GM23338 (cell line): ENCODE results near the gene KLK12. TPM values are rescaled to one million over a fixed set of nuclear protein-coding genes. Genes with fewer than 3 reads are reported as not detected.

Source experiments
- ATAC-seq: fragments of 200-7000 bp; cut with Tn5 transposase; 3 replicates; pipeline ENCODE4 v1.9.1; 2020
- DNase-seq: peaks from one replicate; pipeline ENCODE4 v3.0.0-alpha.2; 2015; ENCODE audit warnings: low spot score
- H2AFZ ChIP-seq: fragments of 200-600 bp; sonication (generic); 2 replicates; pipeline ENCODE4 v1.8.0; 2016; ENCODE audit warnings: antibody characterized with exemption, mild to moderate bottlenecking, moderate library complexity
- H3F3A ChIP-seq: fragments of 200-600 bp; sonication (generic); replicated peaks from 2 replicates; pipeline ENCODE4 v1.8.0; 2017; ENCODE audit warnings: antibody characterized with exemption, mixed run types, low read depth
- H3K27ac ChIP-seq: fragments of 200-600 bp; sonication (generic); 2 replicates; pipeline ENCODE4 v1.6.1; 2016; ENCODE audit warnings: low read depth
- H3K27me3 ChIP-seq: fragments of 200-600 bp; sonication (generic); 2 replicates; pipeline ENCODE4 v1.8.0; 2016; ENCODE audit warnings: mild to moderate bottlenecking, mixed run types, moderate library complexity; ENCODE audit not compliant: insufficient read depth
- H3K36me3 ChIP-seq: fragments of 200-600 bp; sonication (generic); 2 replicates; pipeline ENCODE4 v1.8.0; 2016; ENCODE audit warnings: mild to moderate bottlenecking; ENCODE audit not compliant: insufficient read depth
- H3K4me1 ChIP-seq: fragments of 200-600 bp; sonication (generic); 2 replicates; pipeline ENCODE4 v1.8.0; 2016; ENCODE audit warnings: mild to moderate bottlenecking, moderate library complexity; ENCODE audit not compliant: insufficient read depth
- H3K4me2 ChIP-seq: fragments of 200-600 bp; sonication (generic); 2 replicates; pipeline ENCODE4 v1.7.1; 2017; ENCODE audit warnings: mixed run types
- H3K4me3 ChIP-seq: fragments of 200-600 bp; sonication (generic); 2 replicates; pipeline ENCODE4 v1.6.1; 2016; ENCODE audit warnings: mixed run types
- H3K79me2 ChIP-seq: fragments of 200-600 bp; sonication (generic); replicated peaks from 2 replicates; pipeline ENCODE4 v1.8.0; 2017; ENCODE audit warnings: mild to moderate bottlenecking; ENCODE audit not compliant: insufficient read depth
- H3K9me2 ChIP-seq: fragments of 200-600 bp; sonication (generic); 2 replicates; pipeline ENCODE4 v1.8.0; 2017; ENCODE audit not compliant: insufficient read depth
- H4K20me1 ChIP-seq: fragments of 200-600 bp; sonication (generic); replicated peaks from 2 replicates; pipeline ENCODE4 v1.8.0; 2017; ENCODE audit warnings: mild to moderate bottlenecking; ENCODE audit not compliant: insufficient read depth
- H3K27ac Mint-ChIP-seq: 2 replicates; pipeline ENCODE4 v1.8.0; 2020; ENCODE audit warnings: inconsistent platforms, mild to moderate bottlenecking, moderate library complexity, mixed read lengths
- H3K27me3 Mint-ChIP-seq: 3 replicates; pipeline ENCODE4 v1.8.0; 2022; ENCODE audit warnings: low read depth, mild to moderate bottlenecking, moderate library complexity, mixed read lengths, inconsistent platforms; ENCODE audit not compliant: insufficient read depth, poor library complexity
- H3K36me3 Mint-ChIP-seq: 3 replicates; pipeline ENCODE4 v1.8.0; 2021; ENCODE audit warnings: low read depth, mild to moderate bottlenecking, inconsistent platforms, moderate library complexity, mixed read lengths
- H3K4me1 Mint-ChIP-seq: 3 replicates; pipeline ENCODE4 v1.8.0; 2020; ENCODE audit warnings: mild to moderate bottlenecking, inconsistent platforms, mixed read lengths
- H3K4me3 Mint-ChIP-seq: 3 replicates; pipeline ENCODE4 v1.8.0; 2021; ENCODE audit warnings: moderate library complexity, mild to moderate bottlenecking, inconsistent platforms, mixed read lengths
- H3K9me3 Mint-ChIP-seq: 3 replicates; pipeline ENCODE4 v1.8.0; 2020; ENCODE audit warnings: moderate library complexity, mild to moderate bottlenecking, inconsistent platforms, mixed read lengths
- CREB1 ChIP-seq: fragments of 250-450 bp; sonication (Bioruptor Pico); IDR thresholded peaks from 2 replicates; pipeline ENCODE4 v1.5.0; 2020; ENCODE audit warnings: low read depth, mild to moderate bottlenecking, moderate library complexity
- ZNF114 ChIP-seq: fragments of 250-450 bp; sonication (Bioruptor Pico); IDR thresholded peaks from 2 replicates; pipeline ENCODE4 v1.5.0; 2020; ENCODE audit warnings: mild to moderate bottlenecking, moderate library complexity
- ZNF331 ChIP-seq: fragments of 250-450 bp; sonication (Bioruptor Pico); IDR thresholded peaks from 2 replicates; pipeline ENCODE4 v1.5.0; 2020; ENCODE audit warnings: low read depth, mild to moderate bottlenecking, moderate library complexity
- polyA plus RNA-seq: library from polyadenylated mRNA; unstranded; fragments of >200 nt; fragmentation: Nextera tagmentation; extraction: Ambion mirVana; gene quantifications from 2 replicates; pipeline ENCODE4 v1.2.1, GENCODE V29; 2016
- total RNA-seq: library from RNA; depleted of rRNA; stranded (reverse); fragments of >200 nt; shearing (Covaris generic); gene quantifications from 2 replicates; pipeline ENCODE4 v1.2.3, GENCODE V29; 2014
- TF ChIP-seq, protein P1 (sequence below): fragments of 250-450 bp; sonication (Bioruptor Pico); IDR thresholded peaks from 2 replicates; pipeline ENCODE4 v1.5.0; 2020; ENCODE audit warnings: mild to moderate bottlenecking, moderate library complexity
- TF ChIP-seq, protein P2 (sequence below): IDR thresholded peaks from one replicate; pipeline ENCODE4 v1.6.1; 2018; ENCODE audit warnings: antibody characterized with exemption; ENCODE audit not compliant: unreplicated experiment
- TF ChIP-seq, protein P3 (sequence below), 2 experiments: fragments of 200-600 bp in 1 of 2; sonication (generic) in 1 of 2; conservative IDR thresholded peaks; 2 replicates each; pipeline versions ENCODE4 v1.5.1 to v1.6.1; 2016 to 2017; ENCODE audit warnings: antibody characterized with exemption in 2 of 2, low read depth in 2 of 2, mild to moderate bottlenecking in 2 of 2, moderate library complexity in 1 of 2

The KLK12 gene
- total and polyA plus RNA-seq, 2 experiments from 2014 or later: not detected

DNA sequence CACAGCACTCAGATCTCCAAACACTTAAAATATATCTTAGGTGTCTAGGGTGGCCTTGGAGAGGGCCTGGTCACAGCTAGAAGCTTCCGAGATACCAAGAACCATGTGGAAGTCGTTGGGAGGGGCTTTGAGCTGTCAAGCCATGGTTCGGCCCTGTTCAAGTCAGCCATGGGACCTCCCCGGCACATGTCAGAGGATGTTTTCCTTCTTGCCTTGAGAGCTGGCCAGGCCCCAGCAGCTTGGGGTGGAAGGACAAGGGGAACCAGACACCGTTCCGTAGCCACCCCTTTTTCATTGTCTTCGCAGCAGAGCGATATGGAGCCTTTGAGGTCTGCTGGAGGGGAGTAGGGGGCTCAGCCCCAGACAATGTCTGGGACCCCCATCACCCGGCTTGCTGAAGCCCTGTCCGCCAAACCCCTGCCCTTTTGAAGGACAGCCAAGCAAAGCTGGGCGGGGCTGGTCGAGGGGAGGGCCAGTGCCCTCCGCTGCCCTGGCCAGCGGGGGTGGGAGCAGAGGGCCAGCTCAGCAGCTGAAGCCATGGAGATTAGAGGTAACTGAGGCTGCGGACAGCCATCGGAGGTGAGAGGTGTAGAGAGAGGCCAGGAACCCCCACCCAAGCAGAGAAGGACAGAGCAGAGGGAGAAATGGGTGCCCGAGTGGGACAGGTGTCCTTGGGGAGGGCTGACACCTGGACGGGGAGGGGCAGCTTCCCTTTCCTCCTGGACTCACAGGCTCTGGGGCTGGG lies 8.8 kb downstream of the KLK12 start (continued):
- TF ChIP-seq, protein P1, sequence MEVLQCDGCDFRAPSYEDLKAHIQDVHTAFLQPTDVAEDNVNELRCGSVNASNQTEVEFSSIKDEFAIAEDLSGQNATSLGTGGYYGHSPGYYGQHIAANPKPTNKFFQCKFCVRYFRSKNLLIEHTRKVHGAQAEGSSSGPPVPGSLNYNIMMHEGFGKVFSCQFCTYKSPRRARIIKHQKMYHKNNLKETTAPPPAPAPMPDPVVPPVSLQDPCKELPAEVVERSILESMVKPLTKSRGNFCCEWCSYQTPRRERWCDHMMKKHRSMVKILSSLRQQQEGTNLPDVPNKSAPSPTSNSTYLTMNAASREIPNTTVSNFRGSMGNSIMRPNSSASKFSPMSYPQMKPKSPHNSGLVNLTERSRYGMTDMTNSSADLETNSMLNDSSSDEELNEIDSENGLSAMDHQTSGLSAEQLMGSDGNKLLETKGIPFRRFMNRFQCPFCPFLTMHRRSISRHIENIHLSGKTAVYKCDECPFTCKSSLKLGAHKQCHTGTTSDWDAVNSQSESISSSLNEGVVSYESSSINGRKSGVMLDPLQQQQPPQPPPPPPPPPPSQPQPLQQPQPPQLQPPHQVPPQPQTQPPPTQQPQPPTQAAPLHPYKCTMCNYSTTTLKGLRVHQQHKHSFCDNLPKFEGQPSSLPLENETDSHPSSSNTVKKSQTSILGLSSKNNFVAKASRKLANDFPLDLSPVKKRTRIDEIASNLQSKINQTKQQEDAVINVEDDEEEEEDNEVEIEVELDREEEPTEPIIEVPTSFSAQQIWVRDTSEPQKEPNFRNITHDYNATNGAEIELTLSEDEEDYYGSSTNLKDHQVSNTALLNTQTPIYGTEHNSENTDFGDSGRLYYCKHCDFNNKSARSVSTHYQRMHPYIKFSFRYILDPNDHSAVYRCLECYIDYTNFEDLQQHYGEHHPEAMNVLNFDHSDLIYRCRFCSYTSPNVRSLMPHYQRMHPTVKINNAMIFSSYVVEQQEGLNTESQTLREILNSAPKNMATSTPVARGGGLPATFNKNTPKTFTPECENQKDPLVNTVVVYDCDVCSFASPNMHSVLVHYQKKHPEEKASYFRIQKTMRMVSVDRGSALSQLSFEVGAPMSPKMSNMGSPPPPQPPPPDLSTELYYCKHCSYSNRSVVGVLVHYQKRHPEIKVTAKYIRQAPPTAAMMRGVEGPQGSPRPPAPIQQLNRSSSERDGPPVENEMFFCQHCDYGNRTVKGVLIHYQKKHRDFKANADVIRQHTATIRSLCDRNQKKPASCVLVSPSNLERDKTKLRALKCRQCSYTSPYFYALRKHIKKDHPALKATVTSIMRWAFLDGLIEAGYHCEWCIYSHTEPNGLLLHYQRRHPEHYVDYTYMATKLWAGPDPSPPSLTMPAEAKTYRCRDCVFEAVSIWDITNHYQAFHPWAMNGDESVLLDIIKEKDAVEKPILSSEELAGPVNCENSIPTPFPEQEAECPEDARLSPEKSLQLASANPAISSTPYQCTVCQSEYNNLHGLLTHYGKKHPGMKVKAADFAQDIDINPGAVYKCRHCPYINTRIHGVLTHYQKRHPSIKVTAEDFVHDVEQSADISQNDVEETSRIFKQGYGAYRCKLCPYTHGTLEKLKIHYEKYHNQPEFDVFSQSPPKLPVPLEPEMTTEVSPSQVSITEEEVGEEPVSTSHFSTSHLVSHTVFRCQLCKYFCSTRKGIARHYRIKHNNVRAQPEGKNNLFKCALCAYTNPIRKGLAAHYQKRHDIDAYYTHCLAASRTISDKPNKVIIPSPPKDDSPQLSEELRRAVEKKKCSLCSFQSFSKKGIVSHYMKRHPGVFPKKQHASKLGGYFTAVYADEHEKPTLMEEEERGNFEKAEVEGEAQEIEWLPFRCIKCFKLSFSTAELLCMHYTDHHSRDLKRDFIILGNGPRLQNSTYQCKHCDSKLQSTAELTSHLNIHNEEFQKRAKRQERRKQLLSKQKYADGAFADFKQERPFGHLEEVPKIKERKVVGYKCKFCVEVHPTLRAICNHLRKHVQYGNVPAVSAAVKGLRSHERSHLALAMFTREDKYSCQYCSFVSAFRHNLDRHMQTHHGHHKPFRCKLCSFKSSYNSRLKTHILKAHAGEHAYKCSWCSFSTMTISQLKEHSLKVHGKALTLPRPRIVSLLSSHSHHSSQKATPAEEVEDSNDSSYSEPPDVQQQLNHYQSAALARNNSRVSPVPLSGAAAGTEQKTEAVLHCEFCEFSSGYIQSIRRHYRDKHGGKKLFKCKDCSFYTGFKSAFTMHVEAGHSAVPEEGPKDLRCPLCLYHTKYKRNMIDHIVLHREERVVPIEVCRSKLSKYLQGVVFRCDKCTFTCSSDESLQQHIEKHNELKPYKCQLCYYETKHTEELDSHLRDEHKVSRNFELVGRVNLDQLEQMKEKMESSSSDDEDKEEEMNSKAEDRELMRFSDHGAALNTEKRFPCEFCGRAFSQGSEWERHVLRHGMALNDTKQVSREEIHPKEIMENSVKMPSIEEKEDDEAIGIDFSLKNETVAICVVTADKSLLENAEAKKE (CRISPR knock-in tag): no peak
- TF ChIP-seq ZNF114 (CRISPR knock-in tag): no peak

DNA sequence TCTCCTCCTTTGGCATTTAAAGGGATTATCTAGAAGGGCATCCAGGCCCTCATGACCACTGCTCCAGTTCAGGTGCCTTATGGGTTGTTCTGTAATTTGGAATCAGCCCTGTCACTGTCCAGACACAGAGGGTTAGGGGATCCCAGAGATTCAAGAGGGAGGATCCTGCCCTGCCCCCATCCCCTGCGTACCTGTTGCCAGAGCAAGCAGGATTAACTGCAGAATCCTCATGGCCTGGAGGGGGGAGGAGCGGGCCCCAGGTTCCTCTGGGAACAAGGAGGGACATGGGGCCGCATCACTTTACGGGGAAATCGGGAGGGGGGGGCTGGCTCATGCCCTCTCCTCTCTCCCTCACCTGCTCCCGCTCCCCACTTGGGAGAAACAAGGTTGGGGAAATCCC lies 9.4 kb downstream of the KLK12 start:
- Histone ChIP-seq H3K4me1 (peaks cover 5% of the 10 kb centered on the region; the same call in 1 of the 2 replicates), H4K20me1 (no peaks in the 10 kb centered on the region), H3K9me2 (peaks cover 7% of the 10 kb centered on the region; the same call in 1 of the 2 replicates), H3K4me3 (no peak overlapping the region), H3K27me3 (no peaks in the 10 kb centered on the region), H3F3A (no peaks in the 10 kb centered on the region), H3K36me3 (no peaks in the 10 kb centered on the region), H3K27ac (no peak overlapping the region), H3K4me2 (no peak overlapping the region), H3K79me2 (no peaks in the 10 kb centered on the region), H2AFZ (no peak overlapping the region)
- ATAC-seq: peak; percentile 11; the same call in 2 of the 3 replicates
- DNase-seq: no peak
- no peak overlapping the region for H3K27ac Mint-ChIP-seq
- peaks cover 36% of the 10 kb centered on the region for H3K4me1 Mint-ChIP-seq
- H3K27me3 Mint-ChIP-seq: peaks cover 19% of the 10 kb centered on the region
- no peak overlapping the region for H3K4me3 Mint-ChIP-seq
- peaks cover 3% of the 10 kb centered on the region; the same call in 1 of the 3 replicates for H3K36me3 Mint-ChIP-seq
- H3K9me3 Mint-ChIP-seq: no peaks in the 10 kb centered on the region; the same call in 2 of the 3 replicates
- TF ChIP-seq, protein P2, sequence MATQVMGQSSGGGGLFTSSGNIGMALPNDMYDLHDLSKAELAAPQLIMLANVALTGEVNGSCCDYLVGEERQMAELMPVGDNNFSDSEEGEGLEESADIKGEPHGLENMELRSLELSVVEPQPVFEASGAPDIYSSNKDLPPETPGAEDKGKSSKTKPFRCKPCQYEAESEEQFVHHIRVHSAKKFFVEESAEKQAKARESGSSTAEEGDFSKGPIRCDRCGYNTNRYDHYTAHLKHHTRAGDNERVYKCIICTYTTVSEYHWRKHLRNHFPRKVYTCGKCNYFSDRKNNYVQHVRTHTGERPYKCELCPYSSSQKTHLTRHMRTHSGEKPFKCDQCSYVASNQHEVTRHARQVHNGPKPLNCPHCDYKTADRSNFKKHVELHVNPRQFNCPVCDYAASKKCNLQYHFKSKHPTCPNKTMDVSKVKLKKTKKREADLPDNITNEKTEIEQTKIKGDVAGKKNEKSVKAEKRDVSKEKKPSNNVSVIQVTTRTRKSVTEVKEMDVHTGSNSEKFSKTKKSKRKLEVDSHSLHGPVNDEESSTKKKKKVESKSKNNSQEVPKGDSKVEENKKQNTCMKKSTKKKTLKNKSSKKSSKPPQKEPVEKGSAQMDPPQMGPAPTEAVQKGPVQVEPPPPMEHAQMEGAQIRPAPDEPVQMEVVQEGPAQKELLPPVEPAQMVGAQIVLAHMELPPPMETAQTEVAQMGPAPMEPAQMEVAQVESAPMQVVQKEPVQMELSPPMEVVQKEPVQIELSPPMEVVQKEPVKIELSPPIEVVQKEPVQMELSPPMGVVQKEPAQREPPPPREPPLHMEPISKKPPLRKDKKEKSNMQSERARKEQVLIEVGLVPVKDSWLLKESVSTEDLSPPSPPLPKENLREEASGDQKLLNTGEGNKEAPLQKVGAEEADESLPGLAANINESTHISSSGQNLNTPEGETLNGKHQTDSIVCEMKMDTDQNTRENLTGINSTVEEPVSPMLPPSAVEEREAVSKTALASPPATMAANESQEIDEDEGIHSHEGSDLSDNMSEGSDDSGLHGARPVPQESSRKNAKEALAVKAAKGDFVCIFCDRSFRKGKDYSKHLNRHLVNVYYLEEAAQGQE: no peak
- TF ChIP-seq CREB1 (CRISPR knock-in tag) (no peak), ZNF331 (no peak)
- TF ChIP-seq, protein P3, sequence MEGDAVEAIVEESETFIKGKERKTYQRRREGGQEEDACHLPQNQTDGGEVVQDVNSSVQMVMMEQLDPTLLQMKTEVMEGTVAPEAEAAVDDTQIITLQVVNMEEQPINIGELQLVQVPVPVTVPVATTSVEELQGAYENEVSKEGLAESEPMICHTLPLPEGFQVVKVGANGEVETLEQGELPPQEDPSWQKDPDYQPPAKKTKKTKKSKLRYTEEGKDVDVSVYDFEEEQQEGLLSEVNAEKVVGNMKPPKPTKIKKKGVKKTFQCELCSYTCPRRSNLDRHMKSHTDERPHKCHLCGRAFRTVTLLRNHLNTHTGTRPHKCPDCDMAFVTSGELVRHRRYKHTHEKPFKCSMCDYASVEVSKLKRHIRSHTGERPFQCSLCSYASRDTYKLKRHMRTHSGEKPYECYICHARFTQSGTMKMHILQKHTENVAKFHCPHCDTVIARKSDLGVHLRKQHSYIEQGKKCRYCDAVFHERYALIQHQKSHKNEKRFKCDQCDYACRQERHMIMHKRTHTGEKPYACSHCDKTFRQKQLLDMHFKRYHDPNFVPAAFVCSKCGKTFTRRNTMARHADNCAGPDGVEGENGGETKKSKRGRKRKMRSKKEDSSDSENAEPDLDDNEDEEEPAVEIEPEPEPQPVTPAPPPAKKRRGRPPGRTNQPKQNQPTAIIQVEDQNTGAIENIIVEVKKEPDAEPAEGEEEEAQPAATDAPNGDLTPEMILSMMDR (conservative IDR thresholded peaks at IDR 0.05; ENCODE audit: low read depth in 2 of 2): no peak
